Effector CD4-positive, alpha-beta T cell (primary cell): ENCODE results near the gene REC114.

ENCODE experiments used
- DNase-seq: peaks from one replicate; pipeline ENCODE4 v3.0.0-alpha.2; 2020

Gene REC114

GRCh38 chr15:73582851-73583379, 140.0 kb downstream of the REC114 start:
- DNase-seq = no peak

- no peak for DNase-seq
Observed at GRCh38 chr15:73583544-73583943, 140.6 kb downstream of the REC114 start.

DNA sequence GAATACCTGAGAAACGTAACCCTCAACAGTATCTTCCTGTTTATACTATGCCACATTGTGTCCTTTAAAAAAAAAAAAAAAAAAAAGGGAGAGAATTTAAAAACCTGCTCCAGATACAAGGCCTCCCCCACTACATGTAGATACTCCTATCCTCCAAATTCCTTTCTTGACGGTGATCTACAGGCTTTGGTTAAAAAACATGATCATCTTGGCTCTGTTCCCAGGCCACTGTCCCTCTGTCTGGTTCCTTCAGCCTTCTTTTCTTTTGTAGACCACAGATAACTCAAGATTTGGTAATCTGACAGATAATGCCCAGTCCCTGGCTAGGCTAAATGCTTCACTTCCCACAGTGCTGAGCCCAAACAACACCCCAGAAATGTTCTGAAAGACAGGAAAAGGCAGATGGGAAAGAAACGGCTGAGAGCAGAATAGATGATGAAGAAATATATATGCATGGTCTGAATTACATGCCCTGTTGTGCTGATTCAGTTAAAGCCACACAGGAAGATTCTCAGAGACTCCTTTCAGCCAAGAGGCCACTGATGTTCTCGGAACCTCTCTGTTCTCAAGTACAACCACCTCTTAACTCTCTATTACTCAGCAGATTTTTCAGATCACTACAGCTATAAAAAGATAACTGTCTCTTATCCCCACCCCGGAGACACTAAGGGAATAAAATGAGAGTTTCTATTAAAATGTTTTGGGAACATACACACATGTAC, 141.9 kb downstream of the REC114 start:
- no peak for DNase-seq

DNA sequence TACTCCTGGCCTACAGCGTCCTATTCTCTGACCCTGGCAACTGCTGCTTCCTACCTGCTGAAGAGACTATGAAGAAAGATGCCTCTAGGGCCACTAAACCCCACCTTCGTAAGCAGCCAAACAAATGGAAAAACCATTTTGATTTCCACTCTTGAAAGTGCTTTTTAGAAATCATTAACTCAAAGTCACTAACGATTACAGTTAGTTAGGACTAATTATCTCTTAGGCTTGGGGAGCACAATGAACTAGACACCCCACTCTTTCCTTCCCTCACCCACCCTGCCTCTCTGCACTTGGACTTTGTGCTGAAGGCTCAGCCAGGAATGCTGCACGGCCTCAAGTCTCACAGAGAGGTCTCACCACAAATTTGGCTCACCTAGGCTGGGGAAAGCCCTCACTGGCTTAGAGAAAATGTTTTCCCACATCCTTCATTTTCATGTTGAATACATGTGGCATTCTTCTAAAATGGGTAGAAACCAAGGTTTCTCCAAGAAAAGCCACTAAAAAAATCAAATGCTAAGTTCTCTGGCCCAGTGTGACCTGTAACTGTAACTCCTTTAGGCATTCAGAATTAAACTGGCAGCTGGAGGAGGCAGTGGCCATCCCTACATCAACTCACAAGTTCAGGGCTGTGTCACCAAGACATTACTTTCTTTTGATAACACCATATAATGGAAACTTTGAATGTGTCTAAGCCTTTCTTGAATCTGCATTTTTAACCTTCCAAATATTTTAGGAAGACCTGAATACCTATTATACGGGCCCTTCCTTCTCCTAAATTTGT, 143.1 kb downstream of the REC114 start:
- no peak for DNase-seq

DNA sequence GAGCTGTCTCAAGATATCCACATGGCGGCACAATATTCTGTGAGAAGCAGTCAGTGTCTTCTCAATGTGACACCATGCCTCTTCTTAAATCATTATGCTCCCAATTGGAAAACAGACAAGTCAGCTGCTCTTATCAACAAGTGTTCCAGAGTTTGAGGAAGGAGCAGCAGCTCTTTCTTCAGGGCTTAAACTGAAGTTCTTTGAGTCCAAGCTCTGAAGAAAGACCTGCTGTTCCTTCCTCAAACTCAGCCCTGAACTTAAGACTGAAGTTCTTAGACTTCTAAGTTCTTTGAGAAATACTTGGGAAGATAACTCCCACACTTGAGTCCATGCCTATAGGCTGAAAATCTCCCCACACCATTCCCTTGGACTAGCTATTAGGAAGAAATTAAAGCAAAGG, 146.8 kb downstream of the REC114 start:
- no peak for DNase-seq

DNA sequence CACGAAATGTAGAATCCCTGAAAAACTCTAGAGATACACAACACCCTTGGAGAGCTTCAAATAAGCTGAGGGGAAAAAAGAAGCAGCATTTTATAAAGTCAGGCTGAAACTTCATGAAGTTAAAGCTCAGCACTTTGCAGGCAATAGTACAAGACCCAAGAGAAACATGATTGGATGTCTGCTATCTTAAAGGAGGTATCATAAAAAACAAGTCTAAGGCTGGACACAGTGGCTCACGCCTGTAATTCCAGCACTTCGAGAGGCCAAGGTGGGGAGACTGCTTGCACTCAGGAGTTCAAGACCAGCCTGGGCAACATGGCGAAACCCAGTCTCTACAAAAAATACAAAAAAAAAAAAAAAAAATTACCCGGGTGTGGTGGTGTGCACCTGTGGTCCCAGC, 147.3 kb downstream of the REC114 start:
- DNase-seq = no peak

DNA sequence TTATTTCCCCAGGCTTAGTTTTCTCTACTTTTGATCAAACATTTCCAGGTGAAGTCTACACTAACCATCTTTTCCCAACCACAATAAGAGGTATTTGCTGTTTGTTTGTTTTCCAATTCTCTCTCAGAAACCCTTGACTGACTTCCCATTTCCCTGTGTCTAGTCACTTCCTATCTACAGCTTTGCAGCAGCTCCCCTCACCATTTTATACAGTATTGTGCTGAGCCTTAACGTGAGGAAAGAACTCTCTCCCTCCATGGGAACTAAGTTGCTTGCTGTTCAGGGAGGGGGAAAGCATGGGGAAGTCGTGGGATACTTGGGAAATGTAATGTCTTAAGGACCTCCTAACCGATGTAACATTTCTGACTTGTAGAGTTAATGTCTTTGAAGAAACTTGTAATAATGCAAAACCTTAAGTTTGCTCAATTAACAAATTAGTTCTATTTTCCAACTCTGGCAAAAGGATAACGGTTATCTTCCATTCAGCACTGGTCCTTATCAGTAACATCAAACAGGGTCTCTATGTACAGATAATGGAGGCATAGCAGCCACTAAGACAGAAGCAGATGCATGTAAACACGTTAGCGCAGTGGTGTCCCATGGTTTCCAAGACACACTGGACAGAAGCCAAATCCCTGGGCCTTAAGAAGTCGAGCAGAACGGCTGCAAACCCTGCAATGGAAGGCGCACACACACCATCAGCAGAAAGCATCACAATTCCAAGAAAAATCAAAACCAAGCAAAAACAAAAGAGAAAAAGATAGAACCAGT, 150.5 kb downstream of the REC114 start:
- no peak for DNase-seq

GRCh38 chr15:73594109-73594508, 151.1 kb downstream of the REC114 start:
- no peak for DNase-seq

DNA sequence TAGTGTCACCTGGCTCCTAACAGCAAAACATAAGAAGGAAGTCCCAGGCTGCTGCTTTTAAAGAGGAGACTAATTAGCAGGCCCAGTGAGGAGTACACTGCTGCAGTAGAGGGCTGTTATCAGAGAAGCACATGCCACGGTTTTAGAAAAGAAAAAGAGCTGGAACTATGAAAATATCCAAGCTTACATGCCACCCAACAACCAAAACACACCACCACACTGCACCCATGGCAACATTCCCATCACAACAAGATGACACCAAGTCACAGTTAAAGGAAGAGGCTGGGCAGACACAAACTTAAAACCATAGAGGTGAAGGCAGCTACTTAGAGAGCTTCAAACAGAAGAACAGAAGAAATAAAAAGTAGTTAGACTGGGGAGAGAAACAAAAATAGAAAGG, 153.2 kb downstream of the REC114 start:
- no peak for DNase-seq

GRCh38 chr15:73597036-73597638, 154.2 kb downstream of the REC114 start:
- DNase-seq = no peak

DNA sequence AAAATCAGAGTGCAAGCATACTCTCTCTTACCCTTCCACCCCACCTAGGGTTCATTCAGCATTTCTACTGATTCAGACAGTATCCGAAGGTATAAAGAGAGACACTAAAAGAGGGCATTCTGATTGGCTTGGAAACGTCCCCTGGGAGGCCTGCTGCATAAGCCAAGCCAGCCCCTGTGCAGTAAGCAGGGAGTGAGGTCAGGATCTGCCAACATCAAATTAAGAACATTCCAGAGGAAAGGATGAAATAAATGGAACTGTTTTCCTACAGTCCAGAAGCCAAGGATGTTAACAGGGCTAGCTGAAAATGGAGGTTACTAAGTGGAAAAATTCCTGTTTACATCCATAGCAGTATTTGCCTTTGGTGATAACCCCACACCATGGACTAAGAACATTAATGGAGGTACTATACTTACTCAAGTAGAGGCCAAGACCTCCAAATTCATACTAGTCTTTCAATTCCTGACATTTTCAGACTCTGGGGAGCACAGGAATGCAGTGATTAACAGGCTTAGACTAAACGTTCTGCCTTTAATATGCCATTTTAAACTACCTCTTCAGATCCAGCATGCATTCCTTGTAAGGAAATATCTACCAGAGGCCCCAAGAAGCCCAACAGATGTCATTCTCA, 155.7 kb downstream of the REC114 start:
- no peak for DNase-seq

GRCh38 chr15:73599934-73600333, 157.0 kb downstream of the REC114 start:
- no peak for DNase-seq

DNA sequence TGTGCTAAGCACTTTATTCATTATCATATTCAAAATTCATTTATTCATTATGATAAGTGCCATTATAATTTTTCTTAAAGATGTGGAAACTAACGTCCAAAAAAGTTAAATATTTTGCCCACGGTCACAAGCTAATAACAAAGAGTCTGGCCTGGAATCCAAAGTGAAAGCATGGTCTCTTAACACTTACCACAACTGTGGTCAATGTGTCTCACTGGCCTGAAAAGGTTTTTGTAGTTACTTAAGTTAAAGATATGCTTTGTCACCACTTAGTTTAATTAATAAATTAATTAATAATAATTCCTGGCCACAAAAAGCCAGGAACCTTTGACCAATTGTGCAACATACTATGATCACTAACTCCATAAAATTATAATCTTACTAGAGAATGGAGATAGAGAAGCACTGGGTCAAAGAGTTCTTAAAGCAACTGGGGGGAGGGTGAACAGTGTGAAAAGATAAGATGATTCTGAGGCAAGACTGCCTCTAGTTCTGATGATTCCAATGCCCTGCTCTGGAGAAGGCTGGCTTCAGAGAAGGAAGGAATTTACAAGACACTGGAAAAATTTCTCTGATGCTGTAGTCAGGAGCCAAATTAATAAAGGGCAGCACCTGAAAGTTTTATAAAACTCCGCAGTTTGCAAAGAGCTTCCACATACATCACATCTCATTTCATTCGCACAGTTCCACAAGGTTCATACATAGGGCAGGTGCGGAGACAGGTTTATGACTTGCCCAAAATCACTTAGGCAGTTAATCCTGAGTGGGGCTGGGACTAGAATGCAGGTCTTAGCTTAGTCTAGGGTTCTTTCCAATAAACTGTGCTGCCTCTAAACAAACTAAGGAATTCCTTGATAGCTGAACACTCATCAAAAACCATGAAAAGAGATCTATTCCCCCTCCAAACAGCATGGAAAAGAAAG, 157.7 kb downstream of the REC114 start:
- no peak for DNase-seq

DNA sequence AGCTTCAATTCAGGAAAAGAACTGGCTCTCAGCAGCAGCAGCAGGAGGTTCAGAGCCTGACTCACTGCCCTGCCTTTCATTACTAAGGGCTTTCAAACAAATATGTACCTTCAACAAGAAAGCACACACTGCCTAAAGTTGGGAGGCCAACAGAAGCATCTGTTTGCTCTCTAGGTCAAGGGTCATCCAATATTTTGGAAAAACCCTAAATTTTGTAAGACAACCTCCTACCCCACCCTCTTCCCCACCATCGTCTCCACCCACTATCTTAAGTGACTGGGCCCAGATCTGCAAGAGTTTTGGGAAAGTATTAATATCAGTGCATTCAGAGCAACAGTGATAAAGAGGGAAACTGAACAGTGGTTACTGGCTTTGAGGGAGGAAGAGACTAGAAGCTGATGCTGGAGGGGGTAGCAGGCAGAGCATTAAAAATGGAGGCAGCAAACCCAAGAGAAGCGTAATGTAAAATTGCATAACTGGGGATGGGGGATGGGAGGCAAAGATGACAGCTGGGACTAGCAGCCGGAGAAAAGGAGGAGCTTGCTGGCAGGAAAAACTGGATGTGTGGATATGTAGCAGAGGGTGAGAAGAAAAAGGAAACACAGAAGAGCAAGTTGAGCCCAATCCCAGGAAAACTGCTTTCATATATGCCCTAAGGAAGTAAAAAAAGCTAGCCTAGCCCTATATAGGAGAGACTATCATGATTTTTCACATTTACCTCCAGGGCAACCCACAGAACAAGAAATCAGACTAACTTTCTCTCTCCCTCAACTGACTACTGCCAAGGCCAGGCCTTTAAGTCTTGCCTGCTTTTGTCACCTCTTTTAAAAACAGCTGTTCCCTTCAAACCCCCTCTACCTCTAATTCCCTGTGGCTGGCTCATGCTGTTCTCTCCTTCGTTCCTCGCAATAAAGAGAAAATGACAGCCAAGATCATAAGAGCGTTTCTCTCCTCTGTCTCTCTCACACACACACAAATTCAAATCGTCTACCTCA, 158.8 kb downstream of the REC114 start:
- no peak for DNase-seq

DNA sequence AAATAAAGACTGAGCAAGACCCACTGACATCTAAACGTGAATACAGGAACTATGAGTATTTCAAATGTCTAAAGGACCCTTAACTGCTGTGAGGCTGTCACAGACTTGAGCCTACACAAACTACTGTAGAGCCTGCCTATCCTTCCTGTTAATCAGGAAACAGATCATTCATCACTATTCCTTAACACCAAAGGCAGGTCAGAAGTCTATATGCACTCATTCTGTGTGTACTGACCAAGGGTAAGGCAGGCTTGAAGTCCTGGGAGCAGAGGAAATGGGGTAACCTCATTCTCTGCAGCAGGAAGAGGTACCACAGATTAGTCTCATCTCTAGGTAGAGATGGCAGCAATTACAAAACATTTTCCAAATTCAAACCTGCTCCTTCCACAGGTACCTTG, 159.5 kb downstream of the REC114 start:
- no peak for DNase-seq

DNA sequence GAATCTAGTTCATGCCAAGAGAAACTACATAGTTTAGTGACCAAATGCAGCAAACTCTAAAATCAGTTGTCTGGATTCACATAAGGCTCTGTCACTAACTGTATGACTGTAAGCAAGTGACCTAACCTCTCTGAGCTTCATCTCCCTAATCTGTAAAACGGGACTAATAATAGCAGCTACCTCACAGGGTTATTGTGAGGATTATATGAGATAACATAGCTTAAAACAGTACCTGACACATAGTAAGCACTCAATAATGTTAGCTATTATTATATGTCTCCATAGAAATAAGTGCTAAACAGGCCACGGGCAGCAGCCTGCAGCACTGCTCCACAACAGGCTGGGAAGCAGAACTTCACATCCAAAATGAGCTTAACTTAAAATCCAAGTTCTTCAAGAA, 160.0 kb downstream of the REC114 start:
- DNase-seq = no peak

GRCh38 chr15:73604477-73604876, 161.5 kb downstream of the REC114 start:
- DNase-seq = no peak

DNA sequence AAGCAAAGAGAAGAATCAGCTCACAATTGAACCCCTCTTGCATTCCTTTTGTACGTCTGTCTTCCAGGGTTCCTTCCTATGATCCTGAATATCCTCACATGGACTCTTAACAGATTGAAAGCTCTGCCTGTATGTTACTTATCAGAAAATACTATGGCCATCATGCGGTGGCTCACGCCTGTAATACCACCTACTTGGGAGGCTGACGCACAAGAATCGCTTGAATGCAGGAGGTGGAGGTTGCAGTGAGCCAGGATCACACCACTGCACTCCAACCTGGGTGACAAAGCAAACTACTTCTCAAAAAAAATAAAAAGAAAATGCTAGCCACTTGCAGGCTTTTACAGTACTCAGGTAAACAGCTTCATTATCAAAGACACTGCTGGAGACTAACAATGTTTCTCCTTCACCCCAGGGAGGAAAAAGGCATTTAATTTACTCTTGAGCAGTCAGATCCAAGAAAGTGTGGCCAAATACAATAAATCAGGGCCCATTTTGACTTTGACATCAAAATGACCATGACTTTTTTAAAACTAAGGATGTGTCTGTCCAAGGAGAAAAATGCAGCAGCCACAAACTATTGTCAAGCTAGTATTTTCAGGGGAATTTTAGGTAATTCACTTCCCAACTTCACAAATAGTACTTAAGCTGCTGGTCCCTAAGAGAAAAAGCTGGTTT, 162.9 kb downstream of the REC114 start:
- DNase-seq = no peak

DNA sequence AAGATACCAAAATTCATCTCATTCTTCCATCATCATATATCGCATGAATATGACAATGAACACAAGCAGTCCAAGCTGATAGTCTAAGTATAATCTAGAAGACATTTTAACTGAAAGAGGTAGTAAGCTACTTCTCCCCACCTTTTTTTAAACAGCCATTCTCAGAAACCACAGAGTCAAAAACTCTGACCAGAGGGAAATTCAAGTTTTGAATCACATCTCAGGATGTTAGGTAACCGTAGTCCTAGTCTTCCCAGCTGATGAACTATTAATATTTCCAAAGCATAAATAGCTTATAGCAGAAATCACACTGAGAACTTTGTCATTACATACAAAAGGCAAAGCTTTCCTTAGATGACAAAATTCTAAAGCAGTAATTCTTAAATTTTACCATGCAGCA, 164.4 kb downstream of the REC114 start:
- no peak for DNase-seq
